DND-41 (cell line): ENCODE data around the gene GCDH.
A peak's percentile ranks its signal among the peaks of the same experiment; 100 is the strongest.

Experiments used
- CTCF ChIP-seq: IDR thresholded peaks from 2 replicates; pipeline ENCODE4 v1.5.1; 2012; ENCODE audit warnings: borderline replicate concordance, low read length, moderate library complexity, mild to moderate bottlenecking; ENCODE audit not compliant: poor library complexity, severe bottlenecking; ENCODE audit errors: extremely low read depth
- EZH2 ChIP-seq: IDR thresholded peaks from 3 replicates; pipeline ENCODE4 v1.6.1; 2012; ENCODE audit warnings: borderline replicate concordance, low read depth, mild to moderate bottlenecking, moderate library complexity, low read length, inconsistent platforms; ENCODE audit not compliant: severe bottlenecking

GRCh38 chr19:12867120-12868099, 23.6 kb upstream of the GCDH start:
- peak; percentile 27 for TF ChIP-seq CTCF
- no peak for TF ChIP-seq EZH2
